Suprapubic skin (tissue), 4 donors: ENCODE data around the gene CCT6B. TPM values are rescaled to one million over a fixed set of nuclear protein-coding genes. Genes with fewer than 3 reads are reported as not detected.

ENCODE experiments used
- DNase-seq, 2 donors: peaks; one replicate each; pipeline ENCODE4 v3.0.0-alpha.2; 2019; ENCODE audit warnings: low spot score in 2 of 2
- H3K27ac ChIP-seq: fragments of 200-600 bp; sonication (generic); one replicate; pipeline ENCODE4 v1.5.1; 2019
- H3K27me3 ChIP-seq: fragments of 200-600 bp; sonication (generic); one replicate; pipeline ENCODE4 v1.5.1; 2019
- H3K36me3 ChIP-seq: fragments of 200-600 bp; sonication (generic); one replicate; pipeline ENCODE4 v1.5.1; 2019
- H3K4me1 ChIP-seq: fragments of 200-600 bp; sonication (generic); one replicate; pipeline ENCODE4 v1.5.1; 2019
- H3K4me3 ChIP-seq: fragments of 200-600 bp; sonication (generic); one replicate; pipeline ENCODE4 v1.5.1; 2019; ENCODE audit warnings: mild to moderate bottlenecking
- H3K9me3 ChIP-seq: fragments of 200-600 bp; sonication (generic); one replicate; pipeline ENCODE4 v1.5.1; 2019
- EP300 ChIP-seq: sonication (generic); formaldehyde crosslinking; IDR thresholded peaks from one replicate; pipeline ENCODE4 v1.6.1; 2017; ENCODE audit warnings: antibody characterized with exemption
- POLR2A ChIP-seq, 2 donors: fragments of 450-650 bp; IDR thresholded peaks; one replicate each; pipeline ENCODE4 v1.6.1; 2017; ENCODE audit warnings: antibody characterized with exemption in 2 of 2, mild to moderate bottlenecking in 2 of 2, moderate library complexity in 2 of 2
- POLR2AphosphoS5 ChIP-seq, 3 donors: sonication (generic); formaldehyde crosslinking; IDR thresholded peaks; one replicate each; pipeline ENCODE4 v1.6.1; 2017; ENCODE audit warnings: antibody characterized with exemption in 3 of 3
- WGBS: methylation state at CpG from one replicate; pipeline ENCODE4 v1.1.5; 2018; 5-methylcytosine and 5-hydroxymethylcytosine counted together
- total RNA-seq, 4 donors: library from RNA; depleted of rRNA; stranded (reverse); fragments of >200 nt; gene quantifications; one replicate each; pipeline ENCODE4 v1.1.0, GENCODE V29; 2016
- TF ChIP-seq, protein P1 (sequence below), 2 donors: fragments of 200-600 bp in 1 of 2; fragments of 450-650 bp in 1 of 2; sonication (generic) in 1 of 2; IDR thresholded peaks; one replicate each; pipeline ENCODE4 v1.5.1; 2016 to 2019; ENCODE audit warnings: antibody characterized with exemption in 2 of 2, mild to moderate bottlenecking in 1 of 2, moderate library complexity in 1 of 2

CCT6B gene
- total RNA-seq, 4 donors from 2014 or later = 0.49 to 3.3 (median 1.5) TPM

DNA sequence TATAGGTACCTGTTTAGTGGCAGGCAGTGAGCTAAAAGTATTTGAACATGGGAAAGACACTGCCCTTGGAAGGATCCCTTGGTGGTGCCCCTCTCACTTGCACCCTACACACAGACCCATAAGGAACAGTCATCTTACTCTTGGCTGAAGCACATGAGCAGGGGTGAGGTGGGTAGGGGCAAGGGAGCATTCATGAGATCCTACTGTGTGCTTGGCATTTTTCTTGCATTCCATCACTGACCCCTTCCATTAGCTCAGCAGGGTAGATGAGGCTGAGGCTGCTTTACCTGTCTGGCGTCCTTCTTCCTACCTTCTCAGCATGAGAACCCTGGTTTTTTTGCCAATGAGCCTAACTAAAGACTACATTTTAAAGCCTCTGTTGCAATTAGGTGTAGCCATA is 48.3 kb downstream of the CCT6B start:
- no peak for DNase-seq
- no peaks in the 10 kb centered on the region for H3K4me1 ChIP-seq
- H3K27ac ChIP-seq = no peak overlapping the region
- no peaks in the 10 kb centered on the region for H3K36me3 ChIP-seq
- H3K27me3 ChIP-seq = no peaks in the 10 kb centered on the region
- H3K9me3 ChIP-seq = no peaks in the 10 kb centered on the region
- WGBS = 72% methylated on average over 1 of the region's 1 CpG
- H3K4me3 ChIP-seq = no peak overlapping the region
- TF ChIP-seq, protein P1, sequence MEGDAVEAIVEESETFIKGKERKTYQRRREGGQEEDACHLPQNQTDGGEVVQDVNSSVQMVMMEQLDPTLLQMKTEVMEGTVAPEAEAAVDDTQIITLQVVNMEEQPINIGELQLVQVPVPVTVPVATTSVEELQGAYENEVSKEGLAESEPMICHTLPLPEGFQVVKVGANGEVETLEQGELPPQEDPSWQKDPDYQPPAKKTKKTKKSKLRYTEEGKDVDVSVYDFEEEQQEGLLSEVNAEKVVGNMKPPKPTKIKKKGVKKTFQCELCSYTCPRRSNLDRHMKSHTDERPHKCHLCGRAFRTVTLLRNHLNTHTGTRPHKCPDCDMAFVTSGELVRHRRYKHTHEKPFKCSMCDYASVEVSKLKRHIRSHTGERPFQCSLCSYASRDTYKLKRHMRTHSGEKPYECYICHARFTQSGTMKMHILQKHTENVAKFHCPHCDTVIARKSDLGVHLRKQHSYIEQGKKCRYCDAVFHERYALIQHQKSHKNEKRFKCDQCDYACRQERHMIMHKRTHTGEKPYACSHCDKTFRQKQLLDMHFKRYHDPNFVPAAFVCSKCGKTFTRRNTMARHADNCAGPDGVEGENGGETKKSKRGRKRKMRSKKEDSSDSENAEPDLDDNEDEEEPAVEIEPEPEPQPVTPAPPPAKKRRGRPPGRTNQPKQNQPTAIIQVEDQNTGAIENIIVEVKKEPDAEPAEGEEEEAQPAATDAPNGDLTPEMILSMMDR (IDR thresholded peaks at IDR 0.05) = no peak

DNA sequence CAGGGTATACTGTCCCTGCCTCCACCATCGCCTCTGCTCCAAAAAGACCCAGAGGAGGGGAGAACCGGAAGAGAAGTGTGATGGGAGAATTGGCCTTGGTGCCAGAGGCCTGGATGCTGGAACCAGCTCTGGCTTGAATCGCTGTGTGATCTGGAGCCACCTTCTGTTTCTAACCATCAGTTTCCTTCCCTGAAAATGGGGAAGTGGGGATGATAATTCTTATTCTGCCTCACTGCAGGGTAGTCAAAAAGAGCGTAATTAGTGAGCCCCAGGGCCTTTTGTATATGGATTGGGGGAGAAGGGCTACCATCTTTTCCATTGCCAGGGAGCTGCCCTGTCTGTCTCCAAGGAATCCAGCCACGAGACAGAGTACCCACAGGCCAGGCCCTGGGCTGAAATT is 52.2 kb downstream of the CCT6B start:
- H3K4me1 ChIP-seq = no peaks in the 10 kb centered on the region
- H3K27me3 ChIP-seq = no peaks in the 10 kb centered on the region
- H3K4me3 ChIP-seq = no peak overlapping the region
- H3K9me3 ChIP-seq = no peaks in the 10 kb centered on the region
- 83% methylated on average over 5 of the region's 5 CpGs for WGBS
- TF ChIP-seq EP300 (no peak), POLR2A (IDR thresholded peaks at IDR 0.05) (no peak), POLR2AphosphoS5 (IDR thresholded peaks at IDR 0.05) (no peak)
- TF ChIP-seq, protein P1 (IDR thresholded peaks at IDR 0.05) = no peak
- H3K36me3 ChIP-seq = no peaks in the 10 kb centered on the region
- DNase-seq = no peak
- H3K27ac ChIP-seq = no peak overlapping the region

DNA sequence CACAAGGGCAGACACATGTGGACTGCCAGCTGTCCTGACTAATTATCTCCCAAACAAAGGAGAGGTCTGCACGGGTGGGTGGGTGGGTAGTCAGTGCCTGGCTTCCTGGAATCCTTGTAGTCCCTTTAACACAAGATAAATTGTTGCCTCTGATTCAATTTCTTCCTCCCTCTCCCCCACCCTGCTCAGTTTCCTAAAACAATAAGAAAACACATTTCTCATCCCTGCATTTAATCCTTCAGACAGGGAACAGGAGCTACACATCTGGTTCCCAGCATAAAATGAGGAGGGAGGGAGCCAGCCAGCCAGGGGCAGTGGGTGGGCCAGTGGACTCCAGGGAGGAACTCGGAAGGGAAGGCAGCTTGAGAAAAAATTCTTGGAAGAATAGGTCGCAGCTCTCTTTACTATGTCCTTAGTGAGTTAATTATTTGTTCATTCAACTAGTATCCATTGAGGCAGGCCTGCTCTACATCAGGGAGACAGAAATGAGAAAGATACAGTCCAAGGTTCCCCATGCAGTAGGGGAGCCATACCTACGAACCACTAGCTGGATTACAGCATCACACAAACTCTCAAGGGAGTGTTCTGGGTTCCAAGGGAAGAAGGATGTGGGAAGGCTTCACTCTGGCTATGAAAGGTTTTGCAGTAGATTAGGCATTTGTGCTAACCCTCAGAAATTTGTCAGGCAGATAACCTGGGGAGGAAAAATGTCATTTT is 58.3 kb downstream of the CCT6B start:
- no peak overlapping the region for H3K27ac ChIP-seq
- H3K4me1 ChIP-seq = no peaks in the 10 kb centered on the region
- H3K36me3 ChIP-seq = no peaks in the 10 kb centered on the region
- TF ChIP-seq, protein P1 (IDR thresholded peaks at IDR 0.05) = no peak
- TF ChIP-seq POLR2A (IDR thresholded peaks at IDR 0.05) (no peak), EP300 (no peak), POLR2AphosphoS5 (IDR thresholded peaks at IDR 0.05) (no peak)
- H3K27me3 ChIP-seq = peaks cover 12% of the 10 kb centered on the region
- no peak overlapping the region for H3K4me3 ChIP-seq
- no peaks in the 10 kb centered on the region for H3K9me3 ChIP-seq
- 33% methylated on average over 4 of the region's 4 CpGs for WGBS
- no peak for DNase-seq

DNA sequence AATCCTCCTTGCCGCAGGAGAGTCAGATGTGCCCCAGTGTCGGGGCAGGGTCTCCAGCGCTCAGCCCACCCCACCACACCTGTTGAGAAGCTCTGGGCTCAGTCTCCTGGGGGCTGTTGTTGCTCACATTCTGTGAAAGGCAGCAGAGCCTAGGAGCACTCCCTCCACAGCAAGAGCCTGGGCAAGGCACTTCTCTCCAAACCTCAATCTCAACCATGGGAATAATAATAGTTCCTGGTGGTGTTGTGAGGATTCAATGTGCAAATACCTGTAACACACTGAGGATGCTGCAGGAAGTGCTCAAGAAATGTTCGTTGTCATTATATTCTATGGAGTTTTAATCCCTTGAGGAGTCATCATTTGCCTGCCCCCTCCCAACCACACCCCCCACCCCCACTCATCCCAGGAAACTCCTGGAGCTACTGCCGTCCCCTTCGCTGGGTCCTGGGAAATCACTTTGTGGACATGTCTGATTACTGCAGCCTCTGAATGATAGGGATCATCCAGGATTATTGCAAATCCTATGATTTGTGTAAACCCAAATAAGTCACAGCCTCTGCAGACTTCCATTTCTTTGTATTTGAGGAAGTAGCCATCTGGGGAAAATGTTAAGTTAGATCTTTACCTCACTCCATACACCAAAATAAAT is 61.5 kb downstream of the CCT6B start:
- Histone ChIP-seq H3K4me3 (no peak overlapping the region), H3K36me3 (no peaks in the 10 kb centered on the region), H3K27ac (no peak overlapping the region), H3K27me3 (peaks cover 27% of the 10 kb centered on the region), H3K9me3 (no peaks in the 10 kb centered on the region), H3K4me1 (no peaks in the 10 kb centered on the region)
- 81% methylated on average over 6 of the region's 6 CpGs for WGBS
- DNase-seq = no peak
- TF ChIP-seq, protein P1 (IDR thresholded peaks at IDR 0.05) = no peak
- TF ChIP-seq EP300 = no peak
- no peak for TF ChIP-seq POLR2AphosphoS5 (IDR thresholded peaks at IDR 0.05)
- no peak for TF ChIP-seq POLR2A (IDR thresholded peaks at IDR 0.05)

DNA sequence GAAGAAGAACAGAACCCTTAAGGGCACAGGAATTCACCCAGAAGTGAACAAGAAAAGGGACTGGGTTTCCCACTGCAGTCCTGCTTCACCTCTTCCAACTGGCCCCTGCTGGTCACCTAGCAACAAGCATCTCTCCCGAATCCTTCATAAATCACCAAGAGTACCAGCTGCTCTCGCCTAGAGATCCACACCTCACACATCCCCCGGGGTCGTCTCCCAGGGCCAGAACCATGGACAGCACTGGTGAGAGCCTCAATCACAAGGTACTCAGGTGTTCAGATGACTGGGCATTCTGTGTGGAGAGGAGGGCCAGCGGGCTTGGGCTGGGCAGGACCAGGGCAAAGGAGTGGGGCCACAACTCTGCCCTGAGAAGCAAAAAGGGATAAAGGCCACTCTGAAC is 65.9 kb downstream of the CCT6B start:
- Histone ChIP-seq H3K36me3 (no peaks in the 10 kb centered on the region), H3K27ac (no peak overlapping the region), H3K27me3 (peaks cover 41% of the 10 kb centered on the region), H3K9me3 (no peaks in the 10 kb centered on the region), H3K4me3 (no peak overlapping the region), H3K4me1 (no peaks in the 10 kb centered on the region)
- TF ChIP-seq, protein P1 (IDR thresholded peaks at IDR 0.05) = no peak
- TF ChIP-seq EP300 (no peak), POLR2AphosphoS5 (IDR thresholded peaks at IDR 0.05) (no peak), POLR2A (IDR thresholded peaks at IDR 0.05) (no peak)
- 32% methylated on average over 5 of the region's 5 CpGs for WGBS
- DNase-seq = no peak
